NB4 (cell line): ENCODE results near the gene ASPG.

Experiments
- CTCF ChIP-seq: IDR thresholded peaks from one replicate; pipeline ENCODE4 v1.5.1; 2012; ENCODE audit warnings: low read depth, low read length
- MAX ChIP-seq: IDR thresholded peaks from 2 replicates; pipeline ENCODE4 v1.6.1; 2011; ENCODE audit warnings: low read depth, low read length
- POLR2A ChIP-seq: IDR thresholded peaks from 2 replicates; pipeline ENCODE4 v1.6.1; 2011; ENCODE audit warnings: mild to moderate bottlenecking; ENCODE audit not compliant: insufficient read length; ENCODE audit errors: extremely low read depth

DNA sequence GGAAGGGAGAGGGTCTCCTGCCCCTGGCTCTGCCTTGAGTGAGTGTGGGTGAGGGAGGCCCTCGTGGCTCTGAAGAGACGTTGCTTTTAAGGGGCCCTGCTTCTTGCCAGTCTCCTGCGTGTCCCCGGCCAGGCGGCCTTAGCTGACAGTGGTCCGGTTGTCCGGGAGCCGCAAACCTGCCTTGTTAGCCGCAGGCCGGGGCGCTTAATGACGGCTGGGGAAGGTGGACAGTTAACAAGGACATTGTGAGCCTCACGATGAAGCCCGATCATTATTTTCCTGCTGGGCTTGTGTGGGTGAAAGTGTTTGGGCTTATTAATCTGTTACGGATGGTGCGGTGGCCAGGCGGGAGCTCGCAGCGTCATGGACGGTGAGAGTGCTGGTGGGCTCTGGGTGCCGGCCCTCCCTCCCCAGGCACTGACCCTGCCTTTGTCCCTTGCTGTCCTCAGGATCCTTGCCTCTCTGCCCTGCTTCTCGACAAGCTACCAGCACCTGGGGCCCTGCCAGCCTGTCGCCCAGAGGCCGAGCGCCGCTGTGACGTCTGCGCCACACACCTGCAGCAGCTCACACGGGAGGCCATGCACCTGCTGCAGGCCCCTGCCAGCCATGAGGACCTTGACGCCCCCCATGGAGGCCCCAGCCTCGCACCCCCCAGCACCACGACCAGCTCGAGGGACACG is 66.2 kb downstream of the ASPG start:
- TF ChIP-seq CTCF: no peak
- TF ChIP-seq POLR2A: no peak
- TF ChIP-seq MAX: no peak
